ENCODE results near the gene SAMD3.

SAMD3 gene

GRCh38 chr6:130207979-130208649 lies 14.6 kb downstream of the SAMD3 start:
- no peak overlapping the region for H3K4me2 ChIP-seq (ENCODE audit: insufficient read depth, low read length)
- no peaks in the 10 kb centered on the region for H3K27me3 ChIP-seq (ENCODE audit: insufficient read depth, low read length, poor library complexity)
- H3K4me3 ChIP-seq (ENCODE audit: low read depth in 1 of 2, low read length in 2 of 2) = no peak overlapping the region
- H3K79me2 ChIP-seq (ENCODE audit: insufficient read depth, low read length) = no peaks in the 10 kb centered on the region
- no peak overlapping the region for H2AFZ ChIP-seq (ENCODE audit: low read depth, low read length)
- H3K4me1 ChIP-seq (ENCODE audit: insufficient read depth, low read length) = no peaks in the 10 kb centered on the region
- DNase-seq (no peak), ATAC-seq (ENCODE audit: insufficient read depth, low read depth) (no peak)
- no peak overlapping the region for H3K27ac ChIP-seq (ENCODE audit: low read length)
- H3K9me3 ChIP-seq (ENCODE audit: insufficient read depth, low read length, severe bottlenecking) = no peaks in the 10 kb centered on the region
- H4K20me1 ChIP-seq (ENCODE audit: insufficient read depth, low read length) = no peaks in the 10 kb centered on the region
- no peak for TF ChIP-seq EZH2 (IDR thresholded peaks at IDR 0.05; ENCODE audit: borderline replicate concordance, low read depth, low read length, severe bottlenecking)
- H3K9ac ChIP-seq (ENCODE audit: low read depth, low read length) = no peak overlapping the region
- no peaks in the 10 kb centered on the region for H3K36me3 ChIP-seq (ENCODE audit: insufficient read depth, low read length)

- H2AFZ ChIP-seq (ENCODE audit: low read depth, low read length) = no peak overlapping the region
- no peaks in the 10 kb centered on the region for H3K4me1 ChIP-seq (ENCODE audit: insufficient read depth, low read length)
- no peaks in the 10 kb centered on the region for H4K20me1 ChIP-seq (ENCODE audit: insufficient read depth, low read length)
- no peak overlapping the region for H3K4me3 ChIP-seq (ENCODE audit: low read depth in 1 of 2, low read length in 2 of 2)
- DNase-seq (no peak), ATAC-seq (ENCODE audit: insufficient read depth, low read depth) (no peak)
- no peak overlapping the region for H3K9ac ChIP-seq (ENCODE audit: low read depth, low read length)
- peaks cover 3% of the 10 kb centered on the region for H3K27me3 ChIP-seq (ENCODE audit: insufficient read depth, low read length, poor library complexity)
- no peaks in the 10 kb centered on the region for H3K9me3 ChIP-seq (ENCODE audit: insufficient read depth, low read length, severe bottlenecking)
- H3K27ac ChIP-seq (ENCODE audit: low read length) = no peak overlapping the region
- no peak overlapping the region for H3K4me2 ChIP-seq (ENCODE audit: insufficient read depth, low read length)
- no peak for TF ChIP-seq CTCF (IDR thresholded peaks at IDR 0.05; ENCODE audit: borderline replicate concordance, extremely low read depth, low read length, poor library complexity, severe bottlenecking)
- no peaks in the 10 kb centered on the region for H3K79me2 ChIP-seq (ENCODE audit: insufficient read depth, low read length)
- H3K36me3 ChIP-seq (ENCODE audit: insufficient read depth, low read length) = no peaks in the 10 kb centered on the region
Measured at GRCh38 chr6:130206479-130206878, 16.3 kb downstream of the SAMD3 start.

GRCh38 chr6:130204322-130204721 lies 18.4 kb downstream of the SAMD3 start:
- H3K9me3 ChIP-seq (ENCODE audit: insufficient read depth, low read length, severe bottlenecking) = no peaks in the 10 kb centered on the region
- H3K27me3 ChIP-seq (ENCODE audit: insufficient read depth, low read length, poor library complexity) = peaks cover 8% of the 10 kb centered on the region
- H3K79me2 ChIP-seq (ENCODE audit: insufficient read depth, low read length) = no peaks in the 10 kb centered on the region
- no peaks in the 10 kb centered on the region for H3K36me3 ChIP-seq (ENCODE audit: insufficient read depth, low read length)
- H3K4me2 ChIP-seq (ENCODE audit: insufficient read depth, low read length) = no peak overlapping the region
- H3K9ac ChIP-seq (ENCODE audit: low read depth, low read length) = no peak overlapping the region
- no peak overlapping the region for H3K4me3 ChIP-seq (ENCODE audit: low read depth in 1 of 2, low read length in 2 of 2)
- H3K4me1 ChIP-seq (ENCODE audit: insufficient read depth, low read length) = no peaks in the 10 kb centered on the region
- H2AFZ ChIP-seq (ENCODE audit: low read depth, low read length) = no peak overlapping the region
- DNase-seq (no peak), ATAC-seq (ENCODE audit: insufficient read depth, low read depth) (no peak)
- TF ChIP-seq CTCF (IDR thresholded peaks at IDR 0.05; ENCODE audit: borderline replicate concordance, extremely low read depth, low read length, poor library complexity, severe bottlenecking) (no peak), EZH2 (IDR thresholded peaks at IDR 0.05; ENCODE audit: borderline replicate concordance, low read depth, low read length, severe bottlenecking) (no peak)
- no peaks in the 10 kb centered on the region for H4K20me1 ChIP-seq (ENCODE audit: insufficient read depth, low read length)
- no peak overlapping the region for H3K27ac ChIP-seq (ENCODE audit: low read length)

- H3K27ac ChIP-seq (ENCODE audit: low read length) = no peak overlapping the region
- ATAC-seq (ENCODE audit: insufficient read depth, low read depth) = no peak
Measured at GRCh38 chr6:130203370-130203769, 19.4 kb downstream of the SAMD3 start.

More at GRCh38 chr6:130203370-130203769, 19.4 kb downstream of the SAMD3 start:
- no peak overlapping the region for H2AFZ ChIP-seq (ENCODE audit: low read depth, low read length)
- H3K4me2 ChIP-seq (ENCODE audit: insufficient read depth, low read length) = no peak overlapping the region
- no peak overlapping the region for H3K9ac ChIP-seq (ENCODE audit: low read depth, low read length)
- H3K9me3 ChIP-seq (ENCODE audit: insufficient read depth, low read length, severe bottlenecking) = no peaks in the 10 kb centered on the region
- TF ChIP-seq CTCF (IDR thresholded peaks at IDR 0.05; ENCODE audit: borderline replicate concordance, extremely low read depth, low read length, poor library complexity, severe bottlenecking) (no peak), EZH2 (IDR thresholded peaks at IDR 0.05; ENCODE audit: borderline replicate concordance, low read depth, low read length, severe bottlenecking) (no peak)
- no peaks in the 10 kb centered on the region for H3K36me3 ChIP-seq (ENCODE audit: insufficient read depth, low read length)
- DNase-seq = no peak
- no peaks in the 10 kb centered on the region for H3K79me2 ChIP-seq (ENCODE audit: insufficient read depth, low read length)
- no peaks in the 10 kb centered on the region for H4K20me1 ChIP-seq (ENCODE audit: insufficient read depth, low read length)
- H3K4me3 ChIP-seq (ENCODE audit: low read depth in 1 of 2, low read length in 2 of 2) = no peak overlapping the region
- no peaks in the 10 kb centered on the region for H3K4me1 ChIP-seq (ENCODE audit: insufficient read depth, low read length)
- H3K27me3 ChIP-seq (ENCODE audit: insufficient read depth, low read length, poor library complexity) = peaks cover 17% of the 10 kb centered on the region

All from DND-41 (cell line).